ENCODE measurements around the gene CAMK2A.

CAMK2A gene

DNA sequence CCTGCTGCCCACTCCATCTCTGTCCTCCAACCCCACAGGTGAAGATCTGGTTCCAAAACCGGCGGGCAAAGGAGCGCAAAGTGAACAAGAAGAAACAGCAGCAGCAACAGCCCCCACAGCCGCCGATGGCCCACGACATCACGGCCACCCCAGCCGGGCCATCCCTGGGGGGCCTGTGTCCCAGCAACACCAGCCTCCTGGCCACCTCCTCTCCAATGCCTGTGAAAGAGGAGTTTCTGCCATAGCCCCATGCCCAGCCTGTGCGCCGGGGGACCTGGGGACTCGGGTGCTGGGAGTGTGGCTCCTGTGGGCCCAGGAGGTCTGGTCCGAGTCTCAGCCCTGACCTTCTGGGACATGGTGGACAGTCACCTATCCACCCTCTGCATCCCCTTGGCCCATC, 106.1 kb downstream of the CAMK2A start:
- DNase-seq, result no peak

- no peak for DNase-seq
Measured at GRCh38 chr5:150182774-150183173, 106.8 kb downstream of the CAMK2A start.

- no peak for DNase-seq
Measured at GRCh38 chr5:150181766-150182545, 107.6 kb downstream of the CAMK2A start.

GRCh38 chr5:150181027-150181426, 108.5 kb downstream of the CAMK2A start:
- DNase-seq, result no peak

- no peak for DNase-seq
Measured at GRCh38 chr5:150180241-150181026, 109.1 kb downstream of the CAMK2A start.

- no peak for DNase-seq
Measured at GRCh38 chr5:150179019-150179620, 110.5 kb downstream of the CAMK2A start.

- no peak for DNase-seq
Measured at GRCh38 chr5:150178262-150178661, 111.3 kb downstream of the CAMK2A start.

DNA sequence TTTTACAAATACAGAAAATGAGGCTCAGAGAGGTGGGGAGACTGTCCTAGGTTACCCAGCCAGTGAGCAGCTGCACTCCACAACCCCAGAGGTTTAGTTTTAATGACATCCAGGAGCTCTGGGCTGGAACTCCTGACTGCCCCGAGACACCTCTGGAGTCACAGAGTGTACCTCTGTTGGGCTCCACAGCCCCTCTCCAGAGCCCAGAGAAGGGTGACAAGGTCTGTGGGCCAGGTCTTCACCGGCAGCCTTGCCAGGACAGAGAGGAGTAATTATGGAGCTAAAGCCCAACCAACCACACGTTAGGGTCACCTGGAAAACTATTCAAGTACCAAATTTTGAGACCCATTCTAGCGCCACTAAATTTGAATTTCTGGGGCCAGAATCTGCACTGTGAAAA, 111.9 kb downstream of the CAMK2A start:
- no peak for DNase-seq

- no peak for DNase-seq
Measured at GRCh38 chr5:150176745-150177477, 112.7 kb downstream of the CAMK2A start.

GRCh38 chr5:150175536-150175935, 114.0 kb downstream of the CAMK2A start:
- DNase-seq, result no peak

DNA sequence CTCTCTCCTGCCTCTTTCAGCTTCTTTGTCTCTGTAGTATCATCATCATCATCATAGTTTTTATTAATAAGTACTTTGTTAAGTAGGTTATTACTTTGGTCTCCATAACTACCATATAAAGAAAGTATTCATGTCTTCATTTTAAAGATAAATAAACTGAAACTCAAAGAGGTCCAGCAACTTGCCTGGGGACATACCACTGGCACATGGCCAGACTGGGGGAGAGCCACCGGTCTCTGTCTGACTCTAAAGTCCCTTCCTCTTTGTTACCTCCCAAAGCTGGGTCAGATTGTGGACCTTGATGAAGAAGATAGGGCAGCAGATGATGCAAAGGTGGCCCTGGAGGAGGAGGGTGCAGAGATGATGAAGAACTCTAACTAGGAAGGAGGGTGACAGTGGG, 114.5 kb downstream of the CAMK2A start:
- no peak for DNase-seq

- DNase-seq, result no peak
Measured at GRCh38 chr5:150174285-150174684, 115.3 kb downstream of the CAMK2A start.

DNA sequence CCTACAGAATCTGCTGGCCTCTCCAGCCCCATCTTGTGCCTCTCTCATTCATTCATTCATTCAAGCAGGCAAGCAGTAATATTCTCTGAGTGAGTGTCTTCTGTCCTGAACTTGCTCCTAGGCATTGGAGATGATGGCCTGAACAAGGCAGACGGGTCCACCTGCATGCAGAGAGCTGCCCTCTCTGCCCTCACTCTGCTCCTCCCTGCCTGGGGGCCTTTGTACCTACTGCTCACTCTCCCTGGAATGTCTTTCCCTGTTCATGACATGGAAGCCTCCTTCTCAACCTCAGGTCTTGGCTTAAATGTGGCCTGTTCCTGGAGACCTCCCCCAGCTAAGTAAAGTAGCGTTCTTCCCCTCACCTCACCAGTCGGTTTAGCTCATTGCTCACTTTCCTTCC, 116.4 kb downstream of the CAMK2A start:
- no peak for DNase-seq

- no peak for DNase-seq
Measured at GRCh38 chr5:150172556-150172955, 117.0 kb downstream of the CAMK2A start.

GRCh38 chr5:150172145-150172544, 117.4 kb downstream of the CAMK2A start:
- DNase-seq, result no peak

All from NCI-H2081 (cell line).